AG04449 (cell line): ENCODE data around the gene ILF2.
"Not testable (repeated sequence)": the region's sequence is repeated elsewhere in the genome, so short reads cannot be mapped to it uniquely, and the experiment has no call there.

Source experiments
- CTCF ChIA-PET: fragments of 350-600 bp; formaldehyde crosslinking; extraction: SDS; loops from one replicate; lab custom pipeline; 2021; ENCODE audit warnings: antibody characterized with exemption; lab: Yijun Ruan, JAX
- POLR2A ChIA-PET: fragments of 400-600, 350-600 bp; formaldehyde crosslinking; extraction: SDS; loops from one replicate; lab custom pipeline; 2020; ENCODE audit warnings: antibody characterized with exemption, inconsistent platforms; lab: Yijun Ruan, JAX
- DNase-seq: peaks from one replicate; pipeline ENCODE4 v3.0.0-alpha.2; 2010; ENCODE audit warnings: low read depth, low spot score
- H3K4me3 ChIP-seq: 2 replicates; pipeline ENCODE4 v1.5.1; 2011; ENCODE audit warnings: low read depth, mild to moderate bottlenecking, control low read depth, low read length
- CTCF ChIP-seq: IDR thresholded peaks from one replicate; pipeline ENCODE4 v1.5.1; 2011; ENCODE audit warnings: mild to moderate bottlenecking, moderate library complexity, low read length, control low read depth, inconsistent platforms; ENCODE audit not compliant: insufficient read depth; ENCODE audit errors: missing control alignments

The ILF2 gene

GRCh38 chr1:153643100-153643499 lies 27.7 kb downstream of the ILF2 start:
- no peak overlapping the region for H3K4me3 ChIP-seq
- DNase-seq = no peak
- ChIA-PET POLR2A (interaction anchor here (0.7 to 3.0 kb wide), 4 partner anchors 9 to 136 kb away, joined by 3 to 16 read pairs (median 6); partner anchors contain the start of genes CHTOP, S100A13 and S100A16), CTCF (interaction anchor here (0.5 to 4.0 kb wide), 8 partner anchors 9 to 379 kb away, joined by 3 to 23 read pairs (median 5); partner anchors contain the start of genes CHTOP, S100A1 and S100A13)
- TF ChIP-seq CTCF = no peak

- TF ChIP-seq CTCF = no peak
- CTCF ChIA-PET = interaction anchor here (0.8 to 3.7 kb wide), 4 partner anchors 11 to 131 kb away, joined by 3 to 14 read pairs (median 8); partner anchors contain the start of genes S100A1 and S100A13
- POLR2A ChIA-PET = no interaction called here
- no peak for DNase-seq
- no peak overlapping the region for H3K4me3 ChIP-seq
These were observed 28.6 kb downstream of the ILF2 start for GRCh38 chr1:153642161-153642560.

GRCh38 chr1:153640861-153641260 lies 29.9 kb downstream of the ILF2 start:
- DNase-seq = no peak
- ChIA-PET POLR2A (interaction anchor here (0.8 to 2.2 kb wide), 4 partner anchors 11 to 74 kb away, joined by 3 to 8 read pairs (median 4); partner anchors contain the start of gene S100A13), CTCF (interaction anchor here (2.0 to 3.7 kb wide), 3 partner anchors 13 to 130 kb away, joined by 4 to 14 read pairs (median 13); partner anchors contain the start of genes S100A1 and S100A13)
- no peak for TF ChIP-seq CTCF
- H3K4me3 ChIP-seq = no peak overlapping the region

- CTCF ChIA-PET = interaction anchor here (1.3 to 3.7 kb wide), 2 partner anchors 68 to 129 kb away, joined by 6 to 13 read pairs; no protein-coding TSS in a partner anchor
- not testable (repeated sequence) for H3K4me3 ChIP-seq, DNase-seq
- POLR2A ChIA-PET = interaction anchor here (0.8 to 2.2 kb wide), 4 partner anchors 11 to 73 kb away, joined by 3 to 8 read pairs (median 4); partner anchors contain the start of gene S100A13
These were observed 30.6 kb downstream of the ILF2 start for GRCh38 chr1:153640213-153640612.

- POLR2A ChIA-PET = interaction anchor here (1.2 to 2.1 kb wide), 3 partner anchors 10 to 21 kb away, joined by 3 to 8 read pairs (median 4); partner anchors contain the start of gene S100A13
- CTCF ChIA-PET = interaction anchor here (1.0 to 3.7 kb wide), 3 partner anchors 67 to 128 kb away, joined by 3 to 13 read pairs (median 6); no protein-coding TSS in a partner anchor
- no peak for TF ChIP-seq CTCF
- no peak overlapping the region for H3K4me3 ChIP-seq
- DNase-seq = no peak
These were observed 31.5 kb downstream of the ILF2 start for GRCh38 chr1:153639280-153639679.

- ChIA-PET CTCF (interaction anchor here (0.6 to 2.4 kb wide), 9 partner anchors 9 to 106 kb away, joined by 3 to 10 read pairs (median 4); partner anchors contain the start of gene S100A13), POLR2A (interaction anchor here (0.9 to 2.1 kb wide), 3 partner anchors 11 to 13 kb away, joined by 3 to 8 read pairs (median 4); partner anchors contain the start of gene S100A13)
- DNase-seq = no peak
- H3K4me3 ChIP-seq = no peak overlapping the region
- no peak for TF ChIP-seq CTCF
These were observed 32.5 kb downstream of the ILF2 start for GRCh38 chr1:153638261-153638660.
